Stimulated activated CD8-positive, alpha-beta memory T cell treated with anti-CD3 and anti-CD28 coated beads, Interleukin-12 subunit alpha, Interleukin-12 subunit beta, amount 100 ng/mL, for 4 hours (primary cell): ENCODE measurements around the gene GTPBP3.
"Not testable (repeated sequence)": the region's sequence is repeated elsewhere in the genome, so short reads cannot be mapped to it uniquely, and the experiment has no call there.

ENCODE experiments used
- DNase-seq: peaks from one replicate; pipeline ENCODE4 v3.0.0-alpha.2; 2020; ENCODE audit warnings: low read depth

GTPBP3 gene

DNA sequence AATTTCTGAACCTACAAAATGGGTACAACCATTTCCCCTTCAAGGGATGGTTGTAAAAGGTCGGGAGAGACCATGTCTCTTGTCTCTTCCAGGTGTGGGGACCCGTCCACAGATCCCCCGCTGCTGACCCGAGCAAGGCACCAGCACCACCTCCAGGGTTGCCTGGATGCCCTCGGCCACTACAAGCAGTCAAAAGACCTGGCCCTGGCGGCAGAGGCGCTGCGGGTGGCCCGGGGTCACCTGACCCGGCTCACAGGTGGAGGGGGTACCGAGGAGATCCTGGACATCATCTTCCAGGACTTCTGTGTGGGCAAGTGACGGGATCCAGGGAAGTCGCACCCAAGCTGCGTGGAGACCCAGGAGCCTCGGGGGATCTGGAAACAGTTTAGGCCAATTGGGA is 4.0 kb downstream of the GTPBP3 start:
- DNase-seq = no peak

GRCh38 chr19:17341845-17342244 is 4.5 kb downstream of the GTPBP3 start:
- no peak for DNase-seq

DNA sequence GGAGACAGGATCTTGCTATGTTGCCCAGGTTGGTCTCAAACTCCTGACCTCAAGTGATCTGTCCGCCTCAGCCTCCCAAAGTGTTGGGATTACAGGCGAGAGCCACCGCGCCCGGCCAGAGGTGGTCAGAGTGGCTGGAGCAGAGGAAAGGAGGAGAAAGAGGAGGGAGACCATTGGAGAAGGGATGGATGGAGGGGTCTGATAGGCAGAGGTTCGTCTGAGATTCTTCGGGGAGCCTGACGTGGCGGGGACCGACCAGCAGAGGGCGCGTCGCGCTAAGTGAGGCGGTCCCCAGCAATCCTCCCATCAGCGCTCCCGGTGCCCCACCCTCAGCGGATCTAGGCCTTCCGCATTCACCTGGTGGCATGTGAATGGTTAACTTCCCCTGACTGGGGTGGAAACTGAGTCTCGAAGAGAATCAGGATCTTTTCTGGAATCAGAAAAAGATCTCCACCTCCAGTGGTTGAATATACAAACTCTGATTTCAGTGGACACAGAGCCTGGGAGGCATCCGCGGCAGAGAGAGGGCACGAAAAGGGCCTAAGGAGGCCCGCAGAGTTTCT is 8.8 kb downstream of the GTPBP3 start:
- DNase-seq = no peak

- no peak for DNase-seq
These were observed 10.0 kb downstream of the GTPBP3 start for GRCh38 chr19:17347361-17347760.

DNA sequence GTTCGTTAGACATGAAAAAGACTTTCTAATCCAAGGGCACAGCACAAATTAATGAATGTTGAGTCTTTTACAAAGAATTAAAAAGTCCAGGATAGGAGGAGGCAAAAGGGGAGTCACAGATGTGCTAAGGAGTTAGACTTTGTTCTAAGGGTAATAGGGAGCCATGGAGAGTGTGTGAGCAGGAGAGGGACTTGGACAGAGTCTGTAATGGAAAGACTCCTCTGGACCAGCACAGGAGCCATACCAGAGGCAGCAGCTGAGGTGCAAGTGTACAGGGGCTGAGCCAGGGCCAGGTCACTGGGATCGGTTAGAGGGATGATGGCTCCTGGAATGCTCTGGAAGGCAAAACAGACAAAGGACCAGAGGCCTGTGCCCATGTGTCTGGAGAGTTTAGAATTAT is 10.5 kb downstream of the GTPBP3 start:
- no peak for DNase-seq

DNA sequence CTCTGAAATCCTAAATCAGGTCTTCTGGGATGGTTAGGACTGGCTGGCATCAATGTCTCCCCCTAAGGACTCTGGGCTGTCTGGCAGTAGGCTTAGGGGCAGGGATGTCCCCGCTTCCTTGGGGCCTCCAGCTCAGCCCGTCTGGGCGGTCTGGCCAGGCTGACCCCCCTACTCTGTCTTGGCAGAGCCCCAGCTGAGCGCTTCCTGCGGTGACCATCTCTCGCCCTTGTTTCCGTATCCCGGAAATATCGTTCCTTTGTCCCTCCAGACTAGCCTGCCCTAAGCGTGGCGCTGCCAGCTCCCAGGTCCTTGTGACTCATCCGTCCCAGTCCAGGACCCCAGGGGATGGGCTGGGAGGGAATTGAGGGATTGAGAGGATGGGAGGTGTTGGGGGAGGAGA is 11.3 kb downstream of the GTPBP3 start:
- no peak for DNase-seq

DNA sequence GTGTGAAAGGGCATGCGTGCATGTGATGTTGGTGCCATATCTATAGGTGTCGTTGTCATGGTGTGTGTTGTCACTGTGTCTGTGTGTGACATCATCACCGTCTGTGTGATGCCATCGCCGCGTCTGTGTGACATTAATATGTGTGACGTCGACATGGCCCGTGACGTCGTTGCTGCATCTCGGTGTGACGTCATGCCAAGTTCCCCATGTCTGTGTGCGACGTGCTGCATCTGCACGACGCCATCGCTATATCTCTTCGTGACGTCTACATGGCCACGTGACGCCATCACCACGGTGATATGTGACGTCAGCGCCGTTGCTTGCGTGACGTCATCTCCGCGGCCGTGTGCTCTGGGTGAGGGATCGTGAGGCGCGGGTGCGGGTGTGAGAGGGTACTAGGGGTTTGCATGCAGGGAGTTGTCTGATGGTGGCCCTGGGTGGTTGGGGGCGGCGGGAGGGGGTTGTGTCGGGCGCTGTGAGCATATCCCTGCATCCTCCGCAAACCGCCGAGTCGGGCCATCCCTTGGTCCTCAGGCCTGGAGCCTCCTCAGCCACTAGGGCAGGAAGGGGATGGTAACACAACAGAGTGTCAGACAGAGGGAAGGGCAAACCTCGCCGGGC is 14.6 kb downstream of the GTPBP3 start:
- DNase-seq = no peak

GRCh38 chr19:17352608-17353280 is 15.4 kb downstream of the GTPBP3 start:
- DNase-seq = no peak

DNA sequence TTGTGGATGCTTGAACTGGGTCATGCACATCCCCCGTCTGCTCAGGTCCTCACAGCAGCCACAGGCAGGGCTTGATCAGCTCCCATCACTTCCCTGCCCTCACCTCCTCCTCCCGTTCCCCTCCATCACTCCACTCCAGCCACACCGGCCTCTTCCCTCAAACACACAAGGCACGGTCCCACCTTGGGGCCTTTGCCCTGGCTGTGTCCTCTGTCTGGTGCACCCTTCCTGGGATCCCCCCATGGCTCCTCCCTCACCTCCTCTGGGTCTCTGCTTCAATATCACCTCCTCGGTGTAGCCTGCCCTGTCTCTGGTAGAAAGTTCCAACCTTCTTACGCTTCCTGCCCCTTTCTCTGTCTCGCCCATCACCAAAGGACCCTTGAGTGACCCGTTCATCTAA is 16.0 kb downstream of the GTPBP3 start:
- DNase-seq = no peak

- no peak for DNase-seq
These were observed 19.8 kb downstream of the GTPBP3 start for GRCh38 chr19:17357078-17357666.

GRCh38 chr19:17357724-17358123 is 20.4 kb downstream of the GTPBP3 start:
- DNase-seq = no peak

GRCh38 chr19:17358395-17358794 is 21.0 kb downstream of the GTPBP3 start:
- no peak for DNase-seq

GRCh38 chr19:17359905-17360800 is 22.8 kb downstream of the GTPBP3 start:
- DNase-seq = no peak

DNA sequence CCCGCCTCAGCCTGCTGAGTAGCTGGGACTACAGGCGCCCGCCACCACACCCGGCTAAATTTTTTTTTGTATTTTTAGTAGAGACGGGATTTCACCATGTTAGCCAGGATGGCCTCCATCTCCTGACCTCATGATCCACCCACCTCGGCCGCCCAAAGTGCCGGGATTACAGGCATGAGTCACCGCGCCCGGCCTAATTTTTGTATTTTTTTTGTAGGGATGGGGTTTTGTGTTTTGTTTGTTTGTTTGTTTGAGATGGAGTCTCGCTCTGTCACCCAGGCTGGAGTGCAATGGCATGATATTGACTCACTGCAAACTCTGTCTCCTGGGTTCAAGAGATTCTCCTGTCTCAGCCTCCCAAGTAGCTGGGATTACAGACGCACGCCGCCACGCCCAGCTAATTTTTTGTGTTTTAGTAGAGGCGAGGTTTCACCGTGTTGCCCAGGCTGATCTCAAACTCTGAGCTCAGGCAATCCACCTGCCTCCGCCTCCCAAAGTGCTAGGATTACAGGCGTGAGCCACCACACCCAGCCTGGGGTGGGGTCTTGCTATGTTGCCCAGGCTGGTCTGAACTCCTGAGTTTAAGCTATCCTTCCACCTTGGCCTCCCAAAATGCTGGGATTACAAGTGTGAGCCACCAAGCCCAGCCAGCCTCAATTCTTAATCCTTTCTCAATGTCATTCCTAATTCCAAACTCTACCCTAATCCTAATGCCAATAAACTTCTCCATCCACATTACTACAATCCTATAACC is 26.7 kb downstream of the GTPBP3 start:
- DNase-seq = not testable (repeated sequence)

- no peak for DNase-seq
These were observed 28.0 kb downstream of the GTPBP3 start for GRCh38 chr19:17365361-17365760.

GRCh38 chr19:17370026-17370587 is 32.8 kb downstream of the GTPBP3 start:
- no peak for DNase-seq

DNA sequence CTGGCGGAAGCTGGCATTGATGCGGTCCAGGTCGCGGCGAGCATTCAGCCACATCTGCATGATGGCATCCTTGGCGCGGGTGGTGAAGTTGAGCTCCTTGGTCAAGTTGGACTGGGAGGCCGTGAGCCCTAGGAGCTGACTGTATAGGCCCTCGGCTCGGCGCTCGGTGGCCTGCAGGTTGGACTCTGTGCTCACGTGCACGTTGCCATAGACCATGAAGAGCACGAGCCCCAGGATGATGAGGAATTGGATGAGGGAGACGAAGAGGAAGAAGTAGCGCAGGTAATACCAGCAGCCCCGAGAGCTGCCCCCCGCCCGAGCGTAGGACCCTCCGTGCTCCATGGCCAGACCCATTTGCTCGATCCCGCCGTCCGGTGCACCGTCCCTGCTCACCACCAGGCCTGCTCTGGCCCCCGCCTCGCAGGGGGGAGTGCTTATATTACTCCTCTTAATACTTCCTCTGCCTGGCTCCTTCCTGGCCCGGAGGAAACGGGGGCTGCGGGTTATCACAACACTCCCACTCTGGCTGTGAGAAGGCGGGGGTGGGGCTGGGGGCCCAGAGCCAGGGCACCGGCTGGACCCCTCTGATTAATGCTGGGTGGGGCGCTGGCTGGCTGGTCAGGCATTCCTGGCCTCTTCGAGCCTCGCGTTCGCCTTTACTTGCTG is 39.7 kb downstream of the GTPBP3 start, which contains the start of gene PLVAP:
PLVAP (minus strand) TSS at position 408 of the 666 bp plus-strand sequence; CDS start at position 354, 54 bp downstream.
- DNase-seq = no peak

- DNase-seq = no peak
These were observed 40.9 kb downstream of the GTPBP3 start for GRCh38 chr19:17378271-17378670.

GRCh38 chr19:17379221-17379631 is 41.9 kb downstream of the GTPBP3 start:
- no peak for DNase-seq

- no peak for DNase-seq
These were observed 43.2 kb downstream of the GTPBP3 start for GRCh38 chr19:17380426-17381138.
